Left ventricle myocardium inferior (tissue), 1 donor: Measurements from ENCODE around the gene SPTBN1. TPM values are rescaled to one million over a fixed set of nuclear protein-coding genes. Genes with fewer than 3 reads are reported as not detected.

Experiments
- DNase-seq: peaks from one replicate; pipeline ENCODE4 v3.0.0-alpha.2; 2020
- H3K27ac ChIP-seq: fragments of 200-600 bp; replicated peaks from 2 replicates; pipeline ENCODE4 v1.8.0; 2021
- H3K27me3 ChIP-seq: fragments of 200-600 bp; 2 replicates; pipeline ENCODE4 v1.8.0; 2021; ENCODE audit warnings: low read depth
- H3K36me3 ChIP-seq: fragments of 200-600 bp; 2 replicates; pipeline ENCODE4 v1.8.0; 2021
- H3K4me1 ChIP-seq: fragments of 200-600 bp; 2 replicates; pipeline ENCODE4 v1.8.0; 2021
- H3K4me3 ChIP-seq: fragments of 200-600 bp; 2 replicates; pipeline ENCODE4 v1.8.0; 2021; ENCODE audit warnings: mild to moderate bottlenecking, moderate library complexity
- H3K9me3 ChIP-seq: fragments of 200-600 bp; replicated peaks from 2 replicates; pipeline ENCODE4 v1.8.0; 2021
- CTCF ChIP-seq: fragments of 200-600 bp; IDR thresholded peaks from 2 replicates; pipeline ENCODE4 v1.8.0; 2021; ENCODE audit warnings: antibody characterized with exemption, mild to moderate bottlenecking, borderline replicate concordance
- intact Hi-C: fragments of 100-400 bp; cut with micrococcal nuclease; formaldehyde crosslinking; loops from one replicate; pipeline ENCODE4 v1.11.0; 2022
- total RNA-seq: library from RNA; stranded (reverse); fragmentation: NEBNext Ultra II Directional; extraction: Animal tissue kit (Norgen Biotek cat#: 25700); gene quantifications from one replicate; pipeline ENCODE4 v1.2.1, GENCODE V29; 2021
- donor health status: DM: no; HTN: yes; CAD: no; lungs with severe emphysema.

Gene SPTBN1
- total RNA-seq, 1 donor from 2014 or later: 484 TPM

- peaks cover 94% of the 10 kb centered on the region for H3K4me1 ChIP-seq
- peak overlapping the region; percentile 72 for H3K27ac ChIP-seq
- no peaks in the 10 kb centered on the region for H3K9me3 ChIP-seq
- no peak for TF ChIP-seq CTCF
- no peak for DNase-seq
- H3K36me3 ChIP-seq: no peaks in the 10 kb centered on the region
- no peak overlapping the region for H3K4me3 ChIP-seq
- H3K27me3 ChIP-seq: no peaks in the 10 kb centered on the region
- intact Hi-C loops: no loop called here
Measured at GRCh38 chr2:54434711-54435110, 21.4 kb upstream of the SPTBN1 start.

- TF ChIP-seq CTCF: no peak
- Histone ChIP-seq H3K4me3 (no peak overlapping the region), H3K9me3 (no peaks in the 10 kb centered on the region), H3K27me3 (no peaks in the 10 kb centered on the region), H3K27ac (peak overlapping the region; percentile 72), H3K4me1 (peaks cover 94% of the 10 kb centered on the region), H3K36me3 (no peaks in the 10 kb centered on the region)
- intact Hi-C loops: no loop called here
- DNase-seq: no peak
Measured at GRCh38 chr2:54435325-54436226, 20.6 kb upstream of the SPTBN1 start.

GRCh38 chr2:54437588-54437987 lies 18.5 kb upstream of the SPTBN1 start:
- H3K27ac ChIP-seq: peak overlapping the region; percentile 72
- intact Hi-C loops: no loop called here
- no peak overlapping the region for H3K4me3 ChIP-seq
- no peaks in the 10 kb centered on the region for H3K36me3 ChIP-seq
- peaks cover 82% of the 10 kb centered on the region for H3K4me1 ChIP-seq
- H3K9me3 ChIP-seq: no peaks in the 10 kb centered on the region
- no peak for TF ChIP-seq CTCF
- no peaks in the 10 kb centered on the region for H3K27me3 ChIP-seq
- no peak for DNase-seq

- H3K27me3 ChIP-seq: no peaks in the 10 kb centered on the region
- peaks cover 76% of the 10 kb centered on the region for H3K4me1 ChIP-seq
- H3K36me3 ChIP-seq: no peaks in the 10 kb centered on the region
- H3K27ac ChIP-seq: peak overlapping the region; percentile 72
- no peaks in the 10 kb centered on the region for H3K9me3 ChIP-seq
- TF ChIP-seq CTCF: no peak
- intact Hi-C loops: no loop called here
- no peak overlapping the region for H3K4me3 ChIP-seq
- peak; percentile 75 for DNase-seq
Measured at GRCh38 chr2:54438271-54438670, 17.9 kb upstream of the SPTBN1 start.

GRCh38 chr2:54439582-54439981 lies 16.5 kb upstream of the SPTBN1 start:
- peak overlapping the region; percentile 72 for H3K27ac ChIP-seq
- H3K27me3 ChIP-seq: no peaks in the 10 kb centered on the region
- no peak for DNase-seq
- H3K9me3 ChIP-seq: no peaks in the 10 kb centered on the region
- no peak overlapping the region for H3K4me3 ChIP-seq
- intact Hi-C loops: no loop called here
- no peak for TF ChIP-seq CTCF
- H3K4me1 ChIP-seq: peaks cover 76% of the 10 kb centered on the region
- H3K36me3 ChIP-seq: no peaks in the 10 kb centered on the region
